ENCODE measurements around the gene SMARCD3.

Gene SMARCD3

GRCh38 chr7:151239837-151240459 is 8.5 kb downstream of the SMARCD3 start:
- no peaks in the 10 kb centered on the region for H3K27me3 Mint-ChIP-seq

GRCh38 chr7:151238924-151239836 is 9.3 kb downstream of the SMARCD3 start:
- no peaks in the 10 kb centered on the region for H3K9me3 Mint-ChIP-seq
- ATAC-seq = no peak
- H3K4me3 Mint-ChIP-seq = no peak overlapping the region
- H3K27ac Mint-ChIP-seq = no peak overlapping the region
- DNase-seq = no peak
- peaks cover 24% of the 10 kb centered on the region for H3K4me1 Mint-ChIP-seq
- no peaks in the 10 kb centered on the region for H3K27me3 Mint-ChIP-seq
- peaks cover 12% of the 10 kb centered on the region for H3K36me3 Mint-ChIP-seq (ENCODE audit: low read depth)

More at GRCh38 chr7:151239837-151240459, 8.5 kb downstream of the SMARCD3 start:
- no peak for ATAC-seq
- Mint-ChIP-seq H3K27ac (no peak overlapping the region), H3K4me3 (no peak overlapping the region), H3K4me1 (peaks cover 24% of the 10 kb centered on the region), H3K9me3 (no peaks in the 10 kb centered on the region), H3K36me3 (ENCODE audit: low read depth) (peaks cover 12% of the 10 kb centered on the region)
- DNase-seq = no peak

- Mint-ChIP-seq H3K27ac (no peak overlapping the region), H3K27me3 (no peaks in the 10 kb centered on the region), H3K4me1 (peaks cover 24% of the 10 kb centered on the region), H3K4me3 (no peak overlapping the region), H3K36me3 (ENCODE audit: low read depth) (peaks cover 18% of the 10 kb centered on the region), H3K9me3 (no peaks in the 10 kb centered on the region)
- DNase-seq = no peak
- no peak for ATAC-seq
These were observed 10.2 kb downstream of the SMARCD3 start for GRCh38 chr7:151238190-151238810.

- Mint-ChIP-seq H3K4me1 (peaks cover 23% of the 10 kb centered on the region), H3K27me3 (no peaks in the 10 kb centered on the region), H3K36me3 (ENCODE audit: low read depth) (peaks cover 22% of the 10 kb centered on the region), H3K27ac (no peak overlapping the region), H3K9me3 (no peaks in the 10 kb centered on the region), H3K4me3 (no peak overlapping the region)
- ATAC-seq (no peak), DNase-seq (no peak)
These were observed 11.0 kb downstream of the SMARCD3 start for GRCh38 chr7:151237244-151238189.

- H3K36me3 Mint-ChIP-seq (ENCODE audit: low read depth) = peaks cover 22% of the 10 kb centered on the region
- DNase-seq (no peak), ATAC-seq (no peak)
- H3K27me3 Mint-ChIP-seq = no peaks in the 10 kb centered on the region
- H3K9me3 Mint-ChIP-seq = no peaks in the 10 kb centered on the region
- H3K4me3 Mint-ChIP-seq = no peak overlapping the region
- H3K27ac Mint-ChIP-seq = no peak overlapping the region
- peaks cover 32% of the 10 kb centered on the region for H3K4me1 Mint-ChIP-seq
These were observed 12.1 kb downstream of the SMARCD3 start for GRCh38 chr7:151236406-151236805.

GRCh38 chr7:151235091-151235787 is 13.3 kb downstream of the SMARCD3 start:
- Mint-ChIP-seq H3K27me3 (no peaks in the 10 kb centered on the region), H3K4me3 (no peak overlapping the region), H3K4me1 (peaks cover 34% of the 10 kb centered on the region), H3K36me3 (ENCODE audit: low read depth) (peaks cover 22% of the 10 kb centered on the region), H3K27ac (peak overlapping the region; percentile 35), H3K9me3 (no peaks in the 10 kb centered on the region)
- DNase-seq (no peak), ATAC-seq (no peak)

GRCh38 chr7:151233804-151234203 is 14.7 kb downstream of the SMARCD3 start:
- H3K4me3 Mint-ChIP-seq = peak overlapping the region; percentile 100
- H3K27ac Mint-ChIP-seq = peak overlapping the region; percentile 99
- ATAC-seq = no peak
- no peaks in the 10 kb centered on the region for H3K27me3 Mint-ChIP-seq
- H3K36me3 Mint-ChIP-seq (ENCODE audit: low read depth) = peaks cover 22% of the 10 kb centered on the region
- DNase-seq = no peak
- H3K4me1 Mint-ChIP-seq = peaks cover 34% of the 10 kb centered on the region
- H3K9me3 Mint-ChIP-seq = no peaks in the 10 kb centered on the region

GRCh38 chr7:151232917-151233701 is 15.4 kb downstream of the SMARCD3 start:
- Mint-ChIP-seq H3K27me3 (no peaks in the 10 kb centered on the region), H3K4me3 (peak overlapping the region; percentile 100), H3K36me3 (ENCODE audit: low read depth) (peaks cover 22% of the 10 kb centered on the region), H3K4me1 (peaks cover 37% of the 10 kb centered on the region), H3K27ac (peak overlapping the region; percentile 99), H3K9me3 (no peaks in the 10 kb centered on the region)
- ATAC-seq (peak; percentile 89), DNase-seq (peak; percentile 80)

- H3K36me3 Mint-ChIP-seq (ENCODE audit: low read depth) = peaks cover 22% of the 10 kb centered on the region
- no peaks in the 10 kb centered on the region for H3K9me3 Mint-ChIP-seq
- ATAC-seq = peak; percentile 91
- H3K4me1 Mint-ChIP-seq = peaks cover 42% of the 10 kb centered on the region
- H3K4me3 Mint-ChIP-seq = peak within 1 kb of the TSS; percentile 100
- DNase-seq = peak; percentile 93
- no peaks in the 10 kb centered on the region for H3K27me3 Mint-ChIP-seq
- H3K27ac Mint-ChIP-seq = peak within 1 kb of the TSS; percentile 99
These were observed 16.2 kb downstream of the SMARCD3 start, which contains the start of gene CHPF2 for GRCh38 chr7:151232091-151232916. CHPF2 (plus strand) TSS chr7:151232483; CDS start chr7:151234012, 1,529 bp downstream.

- Mint-ChIP-seq H3K36me3 (ENCODE audit: low read depth) (peaks cover 21% of the 10 kb centered on the region), H3K27me3 (no peaks in the 10 kb centered on the region), H3K9me3 (no peaks in the 10 kb centered on the region), H3K4me3 (peak overlapping the region; percentile 100), H3K27ac (no peak overlapping the region), H3K4me1 (peaks cover 51% of the 10 kb centered on the region)
- ATAC-seq (no peak), DNase-seq (no peak)
These were observed 17.4 kb downstream of the SMARCD3 start for GRCh38 chr7:151231080-151231479.

GRCh38 chr7:151229249-151229648 is 19.2 kb downstream of the SMARCD3 start:
- DNase-seq (no peak), ATAC-seq (no peak)
- no peaks in the 10 kb centered on the region for H3K27me3 Mint-ChIP-seq
- H3K4me3 Mint-ChIP-seq = no peak overlapping the region
- peaks cover 31% of the 10 kb centered on the region for H3K36me3 Mint-ChIP-seq (ENCODE audit: low read depth)
- no peak overlapping the region for H3K27ac Mint-ChIP-seq
- no peaks in the 10 kb centered on the region for H3K9me3 Mint-ChIP-seq
- peaks cover 57% of the 10 kb centered on the region for H3K4me1 Mint-ChIP-seq

All from activated naive CD8-positive, alpha-beta T cell treated with anti-CD3 and anti-CD28 coated beads, Interleukin-2, amount 50 U/mL, for 24 hours (primary cell).